PC-3 (cell line): ENCODE measurements around the gene SCUBE3.

Source experiments
- EZH2phosphoT487 ChIP-seq: fragments of 300-600 bp; sonication (generic); IDR thresholded peaks from 2 replicates; pipeline ENCODE4 v1.6.1; 2018; ENCODE audit warnings: mild to moderate bottlenecking, antibody characterized with exemption, low read length, borderline replicate concordance
- TF ChIP-seq, protein P1 (sequence below): fragments of 300-600 bp; sonication (generic); conservative IDR thresholded peaks from 2 replicates; pipeline ENCODE4 v1.5.1; 2017; ENCODE audit warnings: antibody characterized with exemption, low read depth, mild to moderate bottlenecking, low read length

- TF ChIP-seq, protein P1, sequence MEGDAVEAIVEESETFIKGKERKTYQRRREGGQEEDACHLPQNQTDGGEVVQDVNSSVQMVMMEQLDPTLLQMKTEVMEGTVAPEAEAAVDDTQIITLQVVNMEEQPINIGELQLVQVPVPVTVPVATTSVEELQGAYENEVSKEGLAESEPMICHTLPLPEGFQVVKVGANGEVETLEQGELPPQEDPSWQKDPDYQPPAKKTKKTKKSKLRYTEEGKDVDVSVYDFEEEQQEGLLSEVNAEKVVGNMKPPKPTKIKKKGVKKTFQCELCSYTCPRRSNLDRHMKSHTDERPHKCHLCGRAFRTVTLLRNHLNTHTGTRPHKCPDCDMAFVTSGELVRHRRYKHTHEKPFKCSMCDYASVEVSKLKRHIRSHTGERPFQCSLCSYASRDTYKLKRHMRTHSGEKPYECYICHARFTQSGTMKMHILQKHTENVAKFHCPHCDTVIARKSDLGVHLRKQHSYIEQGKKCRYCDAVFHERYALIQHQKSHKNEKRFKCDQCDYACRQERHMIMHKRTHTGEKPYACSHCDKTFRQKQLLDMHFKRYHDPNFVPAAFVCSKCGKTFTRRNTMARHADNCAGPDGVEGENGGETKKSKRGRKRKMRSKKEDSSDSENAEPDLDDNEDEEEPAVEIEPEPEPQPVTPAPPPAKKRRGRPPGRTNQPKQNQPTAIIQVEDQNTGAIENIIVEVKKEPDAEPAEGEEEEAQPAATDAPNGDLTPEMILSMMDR = 0 out of 2 replicates have a peak, but pooled peaks have one; percentile 21
- no peak for TF ChIP-seq EZH2phosphoT487
Measured at GRCh38 chr6:35173427-35174087, 40.2 kb upstream of the SCUBE3 start.
